Neural crest cell (in vitro differentiated cells): ENCODE results near the gene FUT8. TPM values are rescaled to one million over a fixed set of nuclear protein-coding genes. Genes with fewer than 3 reads are reported as not detected.

Experiments used
- DNase-seq: peaks from one replicate; pipeline ENCODE4 v3.0.0; 2021; ENCODE audit warnings: low read depth, mixed read lengths, low spot score
- H3K27ac Mint-ChIP-seq: one replicate; pipeline ENCODE4 v1.8.0; 2021; ENCODE audit warnings: mild to moderate bottlenecking, mixed read lengths; ENCODE audit not compliant: unreplicated experiment
- H3K27me3 Mint-ChIP-seq: 2 replicates; pipeline ENCODE4 v1.8.0; 2021; ENCODE audit warnings: low read depth, mild to moderate bottlenecking, mixed read lengths
- H3K36me3 Mint-ChIP-seq: 2 replicates; pipeline ENCODE4 v1.8.0; 2021; ENCODE audit warnings: low read depth, mild to moderate bottlenecking, mixed read lengths
- H3K4me1 Mint-ChIP-seq: 2 replicates; pipeline ENCODE4 v1.8.0; 2021; ENCODE audit warnings: mixed read lengths
- H3K4me3 Mint-ChIP-seq: one replicate; pipeline ENCODE4 v1.8.0; 2021; ENCODE audit warnings: mild to moderate bottlenecking, mixed read lengths
- H3K9me3 Mint-ChIP-seq: 2 replicates; pipeline ENCODE4 v1.8.0; 2021; ENCODE audit warnings: mixed read lengths
- total RNA-seq: library from RNA; stranded (reverse); gene quantifications from 2 replicates; pipeline ENCODE4 v1.2.1, GENCODE V29; 2021
- TF ChIP-seq, protein P1 (sequence below): fragments of 200-600 bp; sonication (generic); conservative IDR thresholded peaks from 2 replicates; pipeline ENCODE4 v1.5.0; 2021; ENCODE audit warnings: antibody characterized with exemption, mild to moderate bottlenecking

The FUT8 gene
- total RNA-seq, 1 donor from 2014 or later = 67.2 TPM

DNA sequence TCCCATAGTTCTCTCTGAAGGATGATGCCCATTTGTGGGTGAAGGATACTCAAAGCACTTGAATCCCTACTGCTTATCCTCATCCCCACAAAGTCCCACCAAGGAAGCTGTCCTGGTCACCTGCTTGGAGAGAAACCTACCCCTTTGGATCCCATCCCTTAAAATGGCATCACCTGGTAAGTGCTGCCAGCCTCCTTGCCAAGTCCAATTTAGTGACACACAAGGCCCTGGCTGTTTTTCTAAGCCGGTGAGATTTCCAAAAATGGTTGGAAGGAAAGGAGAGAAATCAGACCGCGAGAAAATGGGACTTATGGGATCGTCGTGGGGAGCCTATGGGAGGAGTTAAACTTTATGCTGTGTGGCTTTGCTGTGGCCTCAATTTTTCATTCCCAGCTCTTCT, 358.2 kb downstream of the FUT8 start:
- H3K36me3 Mint-ChIP-seq = no peaks in the 10 kb centered on the region
- DNase-seq = no peak
- no peak overlapping the region for H3K27ac Mint-ChIP-seq
- TF ChIP-seq, protein P1, sequence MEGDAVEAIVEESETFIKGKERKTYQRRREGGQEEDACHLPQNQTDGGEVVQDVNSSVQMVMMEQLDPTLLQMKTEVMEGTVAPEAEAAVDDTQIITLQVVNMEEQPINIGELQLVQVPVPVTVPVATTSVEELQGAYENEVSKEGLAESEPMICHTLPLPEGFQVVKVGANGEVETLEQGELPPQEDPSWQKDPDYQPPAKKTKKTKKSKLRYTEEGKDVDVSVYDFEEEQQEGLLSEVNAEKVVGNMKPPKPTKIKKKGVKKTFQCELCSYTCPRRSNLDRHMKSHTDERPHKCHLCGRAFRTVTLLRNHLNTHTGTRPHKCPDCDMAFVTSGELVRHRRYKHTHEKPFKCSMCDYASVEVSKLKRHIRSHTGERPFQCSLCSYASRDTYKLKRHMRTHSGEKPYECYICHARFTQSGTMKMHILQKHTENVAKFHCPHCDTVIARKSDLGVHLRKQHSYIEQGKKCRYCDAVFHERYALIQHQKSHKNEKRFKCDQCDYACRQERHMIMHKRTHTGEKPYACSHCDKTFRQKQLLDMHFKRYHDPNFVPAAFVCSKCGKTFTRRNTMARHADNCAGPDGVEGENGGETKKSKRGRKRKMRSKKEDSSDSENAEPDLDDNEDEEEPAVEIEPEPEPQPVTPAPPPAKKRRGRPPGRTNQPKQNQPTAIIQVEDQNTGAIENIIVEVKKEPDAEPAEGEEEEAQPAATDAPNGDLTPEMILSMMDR = no peak
- H3K9me3 Mint-ChIP-seq = peaks cover 13% of the 10 kb centered on the region
- no peaks in the 10 kb centered on the region for H3K4me1 Mint-ChIP-seq
- H3K4me3 Mint-ChIP-seq = no peak overlapping the region
- H3K27me3 Mint-ChIP-seq = peaks cover 2% of the 10 kb centered on the region

DNA sequence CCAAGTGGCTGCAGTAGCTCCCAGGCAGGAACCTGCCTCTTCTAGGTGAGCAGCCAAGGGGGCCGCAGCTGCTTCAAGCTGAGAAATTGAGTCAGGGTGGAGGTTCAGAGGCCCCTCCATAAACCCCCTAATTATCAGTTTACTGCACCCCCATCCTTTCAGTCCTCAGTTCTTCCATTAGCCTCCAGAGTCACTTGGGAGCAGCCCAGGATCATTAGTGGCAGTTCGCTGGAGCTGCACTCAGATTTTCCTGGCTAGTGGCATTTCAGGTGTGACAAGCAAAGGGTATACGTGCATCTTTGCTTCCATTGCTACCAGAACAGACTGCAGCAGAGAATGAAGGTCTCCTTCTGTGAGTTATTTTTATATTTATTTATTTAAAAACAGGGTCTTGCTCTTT, 358.7 kb downstream of the FUT8 start:
- Mint-ChIP-seq H3K27me3 (peaks cover 2% of the 10 kb centered on the region), H3K4me1 (no peaks in the 10 kb centered on the region)
- no peak for DNase-seq

DNA sequence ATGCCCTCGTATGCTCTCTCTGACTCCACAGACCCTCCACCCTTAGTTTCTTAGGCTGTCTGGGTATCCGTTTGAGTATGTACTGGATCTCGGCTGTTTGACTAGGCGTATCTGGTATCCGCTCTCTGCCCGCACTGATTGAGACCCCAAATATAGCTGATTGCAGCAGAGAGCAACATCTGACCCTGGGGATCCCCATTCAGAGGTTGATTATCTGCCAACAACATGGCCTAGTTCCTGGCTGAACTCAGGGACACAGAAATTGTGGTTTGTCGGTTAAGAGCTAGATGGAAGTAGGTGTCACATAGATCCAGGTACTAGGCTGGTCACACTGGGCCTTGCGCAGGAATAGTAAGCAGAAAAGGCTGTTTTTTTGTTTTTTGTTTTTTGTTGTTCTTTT, 359.9 kb downstream of the FUT8 start:
- H3K4me3 Mint-ChIP-seq = no peak overlapping the region
- H3K27me3 Mint-ChIP-seq = peaks cover 2% of the 10 kb centered on the region

More for the DNA sequence above, 358.7 kb downstream of the FUT8 start:
- Mint-ChIP-seq H3K27ac (no peak overlapping the region), H3K36me3 (no peaks in the 10 kb centered on the region), H3K4me3 (no peak overlapping the region), H3K9me3 (peaks cover 13% of the 10 kb centered on the region)
- TF ChIP-seq, protein P1 = no peak

GRCh38 chr14:65772921-65773574, 360.5 kb downstream of the FUT8 start:
- DNase-seq = no peak
- no peaks in the 10 kb centered on the region for H3K4me1 Mint-ChIP-seq
- peaks cover 6% of the 10 kb centered on the region for H3K9me3 Mint-ChIP-seq
- TF ChIP-seq, protein P1 = no peak
- peaks cover 2% of the 10 kb centered on the region for H3K27me3 Mint-ChIP-seq
- no peaks in the 10 kb centered on the region for H3K36me3 Mint-ChIP-seq
- H3K27ac Mint-ChIP-seq = no peak overlapping the region
- no peak overlapping the region for H3K4me3 Mint-ChIP-seq

More for the DNA sequence above, 359.9 kb downstream of the FUT8 start:
- TF ChIP-seq, protein P1 = no peak
- Mint-ChIP-seq H3K27ac (no peak overlapping the region), H3K4me1 (no peaks in the 10 kb centered on the region), H3K9me3 (peaks cover 8% of the 10 kb centered on the region), H3K36me3 (no peaks in the 10 kb centered on the region)
- no peak for DNase-seq

DNA sequence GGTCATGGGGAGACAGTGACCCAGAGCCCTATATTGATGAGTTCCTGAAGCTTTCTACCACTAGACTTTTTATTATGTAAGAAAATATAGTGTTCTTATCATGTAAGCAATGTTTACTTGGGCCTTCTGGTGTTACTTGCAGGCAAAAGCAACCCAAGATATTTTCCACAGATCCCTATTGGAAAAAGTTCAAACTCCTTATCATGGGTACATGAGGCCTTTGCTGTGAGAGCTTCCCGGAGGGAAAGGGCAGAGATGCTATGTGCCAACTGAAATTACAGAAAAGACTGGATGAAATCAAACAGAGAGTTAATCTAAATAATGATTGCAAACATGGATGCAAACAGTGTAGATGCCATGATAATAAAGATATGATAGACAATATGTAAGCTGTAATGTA, 361.5 kb downstream of the FUT8 start:
- DNase-seq = no peak
- Mint-ChIP-seq H3K9me3 (peaks cover 3% of the 10 kb centered on the region), H3K4me3 (no peak overlapping the region), H3K27ac (no peak overlapping the region), H3K27me3 (peaks cover 2% of the 10 kb centered on the region), H3K4me1 (no peaks in the 10 kb centered on the region), H3K36me3 (no peaks in the 10 kb centered on the region)
- TF ChIP-seq, protein P1 = no peak
